Measurements from ENCODE around the gene ADORA2A. TPM values are rescaled to one million over a fixed set of nuclear protein-coding genes. Genes with fewer than 3 reads are reported as not detected.

The ADORA2A gene
- total and polyA plus RNA-seq, 2 of the 8 experiments (the other 6 are each of a cell fraction or from before 2014, with no cell fraction given), result 7.1 to 20.3 TPM

- TF ChIP-seq CHD7 (IDR thresholded peaks at IDR 0.05; ENCODE audit: insufficient replicate concordance, low read length) (no peak), RBBP5 (IDR thresholded peaks at IDR 0.05; ENCODE audit: borderline replicate concordance, low read depth, low read length) (no peak), RNF2 (IDR thresholded peaks at IDR 0.05; ENCODE audit: borderline replicate concordance, low read depth, low read length, missing control alignments, poor library complexity, severe bottlenecking) (no peak), CBX8 (IDR thresholded peaks at IDR 0.05; ENCODE audit: borderline replicate concordance, low read depth, low read length) (no peak)
Measured at GRCh38 chr22:24413736-24414385, 13.5 kb upstream of the ADORA2A start (continued).
